Measurements from ENCODE around the gene FYTTD1.

FYTTD1 gene

DNA sequence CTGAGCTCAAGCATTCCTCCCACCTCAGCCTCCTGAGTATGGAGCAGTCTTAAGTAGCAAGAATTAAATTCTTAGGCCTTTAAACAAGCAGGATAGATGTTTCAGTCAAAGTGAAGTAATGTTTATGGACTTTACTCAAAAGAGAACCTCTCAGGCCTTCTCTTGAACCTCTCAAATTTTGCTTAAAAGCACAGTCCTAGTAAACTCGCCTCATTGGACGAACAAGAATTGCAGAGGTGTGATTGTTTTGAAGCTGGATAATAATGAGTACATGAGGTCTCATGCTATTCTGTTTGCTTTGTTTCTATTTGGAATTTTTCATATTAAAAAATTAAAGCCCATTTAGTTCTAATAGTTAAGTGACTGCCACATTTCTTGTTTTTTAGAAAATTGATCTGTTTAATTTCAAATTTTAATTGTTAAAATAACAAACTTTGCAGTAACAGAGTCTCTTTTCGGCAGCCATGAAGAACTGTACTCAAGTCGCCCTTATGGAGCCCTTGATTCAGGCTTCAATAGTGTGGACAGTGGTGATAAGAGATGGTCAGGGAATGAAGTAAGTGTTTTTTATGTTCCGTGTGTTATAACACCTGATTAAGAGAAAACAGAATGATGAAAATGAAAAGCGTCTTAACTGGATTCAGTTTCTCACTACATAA lies 80.8 kb downstream of the FYTTD1 start:
- no peak for FAIRE-seq
- DNase-seq (ENCODE audit: insufficient read length, low spot score) = no peak

GRCh38 chr3:197830967-197831313 lies 81.3 kb downstream of the FYTTD1 start:
- FAIRE-seq = no peak
- DNase-seq (ENCODE audit: insufficient read length, low spot score) = no peak

DNA sequence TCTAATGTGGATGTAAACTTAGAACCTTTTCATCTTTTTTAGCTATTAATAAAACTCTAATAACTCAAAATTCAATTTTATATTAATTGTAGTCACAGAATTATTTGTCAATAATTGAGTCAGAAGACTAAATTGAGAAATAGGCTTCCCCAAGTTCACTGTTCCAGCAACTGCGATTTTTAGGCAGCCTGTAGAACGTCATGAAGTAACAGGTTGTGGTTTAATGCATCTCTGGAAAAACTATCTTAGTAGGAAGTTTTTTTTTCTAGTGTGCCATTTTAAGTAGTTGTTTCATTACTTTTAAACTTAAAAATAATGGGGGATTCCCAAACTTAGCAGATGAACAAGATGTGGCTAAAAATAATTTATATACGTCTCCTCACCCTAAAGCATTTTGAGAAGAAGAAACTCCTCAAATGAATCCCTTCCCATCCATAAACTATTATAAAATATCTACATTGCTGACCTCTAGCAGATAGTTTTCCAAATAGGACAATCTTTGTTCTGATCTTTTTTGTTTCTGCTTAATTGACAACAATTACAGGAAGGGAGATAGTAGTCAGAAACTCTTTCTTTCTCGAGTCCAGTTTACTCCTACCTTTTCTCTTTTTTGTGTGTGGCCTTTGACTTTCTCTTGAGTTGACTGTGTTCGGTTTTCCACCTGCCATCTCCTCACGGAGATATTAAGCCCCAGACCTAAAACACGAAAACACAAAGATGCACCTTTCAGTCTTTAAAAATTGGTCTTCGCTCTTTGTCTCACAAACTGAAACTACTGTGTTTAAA lies 84.4 kb downstream of the FYTTD1 start:
- no peak for DNase-seq (ENCODE audit: insufficient read length, low spot score)
- no peak for FAIRE-seq

DNA sequence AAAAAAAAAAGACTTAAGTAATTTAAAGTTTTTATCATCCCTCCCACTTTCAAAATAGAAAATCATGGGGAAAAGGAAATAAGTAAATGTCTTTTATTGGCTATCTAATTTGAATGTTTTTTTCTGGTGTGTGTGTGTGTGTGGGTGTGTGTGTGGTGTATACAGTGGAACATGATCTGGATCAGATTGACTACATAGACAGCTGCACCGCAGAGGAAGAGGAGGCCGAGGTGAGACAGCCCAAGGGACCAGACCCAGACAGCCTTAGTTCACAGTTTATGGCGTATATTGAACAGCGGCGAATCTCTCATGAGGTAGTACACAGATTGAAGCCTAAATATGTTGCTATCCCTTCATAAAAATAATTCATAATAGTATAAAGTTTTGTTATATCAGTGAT lies 85.8 kb downstream of the FYTTD1 start:
- DNase-seq (ENCODE audit: insufficient read length, low spot score) = no peak
- no peak for FAIRE-seq

- FAIRE-seq (no peak), DNase-seq (ENCODE audit: insufficient read length, low spot score) (no peak)
Observed at GRCh38 chr3:197836244-197836643, 86.6 kb downstream of the FYTTD1 start.

Measured in HTR-8/SVneo (cell line).